CD4-positive, alpha-beta T cell treated with Interleukin-17A for 1 hour (primary cell): ENCODE measurements around the gene KRTAP10-8.
"Not testable (repeated sequence)": the region's sequence is repeated elsewhere in the genome, so short reads cannot be mapped to it uniquely, and the experiment has no call there.

Experiments used
- DNase-seq: peaks from one replicate; pipeline ENCODE4 v3.0.0-alpha.2; 2020

KRTAP10-8 gene

GRCh38 chr21:44618909-44619308 lies 7.0 kb downstream of the KRTAP10-8 start:
- peak; percentile 78 for DNase-seq

GRCh38 chr21:44619886-44620285 lies 8.0 kb downstream of the KRTAP10-8 start:
- no peak for DNase-seq

- no peak for DNase-seq
Observed at GRCh38 chr21:44623575-44623974, 11.7 kb downstream of the KRTAP10-8 start.

GRCh38 chr21:44625756-44626155 lies 13.9 kb downstream of the KRTAP10-8 start:
- no peak for DNase-seq

GRCh38 chr21:44626262-44626661 lies 14.4 kb downstream of the KRTAP10-8 start:
- DNase-seq = peak; percentile 45

- no peak for DNase-seq
Observed at GRCh38 chr21:44626673-44627143, 14.8 kb downstream of the KRTAP10-8 start, which contains the start of gene KRTAP10-9. Gene KRTAP10-9, plus strand, starts transcription at chr21:44627093. Its CDS starts 79 bp downstream, at chr21:44627172.

- DNase-seq = not testable (repeated sequence)
Observed at GRCh38 chr21:44627181-44627822, 15.4 kb downstream of the KRTAP10-8 start.

- DNase-seq = not testable (repeated sequence)
Observed at GRCh38 chr21:44627831-44628233, 16.0 kb downstream of the KRTAP10-8 start.

GRCh38 chr21:44628707-44629391 lies 17.0 kb downstream of the KRTAP10-8 start:
- DNase-seq = no peak

- DNase-seq = peak; percentile 31
Observed at GRCh38 chr21:44630440-44630839, 18.6 kb downstream of the KRTAP10-8 start.

- DNase-seq = no peak
Observed at GRCh38 chr21:44632067-44632466, 20.2 kb downstream of the KRTAP10-8 start.

GRCh38 chr21:44636209-44637017 lies 24.5 kb downstream of the KRTAP10-8 start:
- no peak for DNase-seq

- no peak for DNase-seq
Observed at GRCh38 chr21:44637018-44637850, 25.4 kb downstream of the KRTAP10-8 start, which contains the start of gene KRTAP10-10. Gene KRTAP10-10, plus strand, starts transcription at chr21:44637356. Its CDS starts 62 bp downstream, at chr21:44637418.

- not testable (repeated sequence) for DNase-seq
Observed at GRCh38 chr21:44637851-44638348, 26.0 kb downstream of the KRTAP10-8 start.

GRCh38 chr21:44638506-44639330 lies 26.8 kb downstream of the KRTAP10-8 start:
- not testable (repeated sequence) for DNase-seq

GRCh38 chr21:44639331-44639655 lies 27.4 kb downstream of the KRTAP10-8 start:
- no peak for DNase-seq

GRCh38 chr21:44640761-44641160 lies 28.9 kb downstream of the KRTAP10-8 start:
- DNase-seq = no peak

GRCh38 chr21:44643741-44644310 lies 31.9 kb downstream of the KRTAP10-8 start:
- no peak for DNase-seq

GRCh38 chr21:44644878-44645277 lies 33.0 kb downstream of the KRTAP10-8 start:
- DNase-seq = no peak

- DNase-seq = not testable (repeated sequence)
Observed at GRCh38 chr21:44646366-44647221, 34.7 kb downstream of the KRTAP10-8 start, which contains the start of gene KRTAP10-11. Gene KRTAP10-11, plus strand, starts transcription at chr21:44646414. Its CDS starts 45 bp downstream, at chr21:44646459.
